K562 (cell line): ENCODE data around the gene RGMB. TPM values are rescaled to one million over a fixed set of nuclear protein-coding genes. Genes with fewer than 3 reads are reported as not detected.
"Not testable (repeated sequence)": the region's sequence is repeated elsewhere in the genome, so short reads cannot be mapped to it uniquely, and the experiment has no call there.

Source experiments
- ATAC-seq: fragments of 200-7000 bp; cut with Tn5 transposase; 3 replicates; pipeline ENCODE4 v1.9.1; 2020; ENCODE audit warnings: moderate library complexity
- BruUV-seq: library from RNA; stranded (reverse); fragments of 400-500 nt; replicated peaks from 2 replicates; lab custom pipeline; 2021; lab: Mats Ljungman, UMichigan
- CTCF ChIA-PET: fragments of 300-600 bp; formaldehyde crosslinking; extraction: SDS; loops from one replicate; lab custom pipeline; 2021; ENCODE audit warnings: low intra/inter-chr PET ratio; lab: Yijun Ruan, JAX
- POLR2A ChIA-PET: fragments of 300-600, 350-650 bp; sonication (Branson Sonifier 250); formaldehyde crosslinking; extraction: SDS; loops from one replicate; lab custom pipeline; 2021; ENCODE audit warnings: antibody characterized with exemption, inconsistent platforms; lab: Yijun Ruan, JAX
- DNase-seq, 4 experiments: peaks; one replicate each; pipeline versions ENCODE4 v3.0.0 to v3.0.0-alpha.2; 2011 to 2018; ENCODE audit warnings: low spot score in 3 of 4, mixed read lengths in 3 of 4; ENCODE audit errors: extremely low read depth in 1 of 4
- FAIRE-seq: peaks from 2 replicates; lab custom pipeline; 2011; peaks lifted over from hg19 to GRCh38; lab: Jason Lieb, UNC
- H2AFZ ChIP-seq: 2 replicates; pipeline ENCODE4 v1.6.0; 2011; ENCODE audit warnings: low read depth, low read length, control low read depth, inconsistent platforms
- H3K27ac ChIP-seq: fragments of 200-600 bp; 3 replicates; pipeline ENCODE4 v1.8.0; 2011; ENCODE audit warnings: low read depth, mild to moderate bottlenecking, control low read depth, inconsistent platforms, low read length, moderate library complexity, mixed read lengths; ENCODE audit errors: extremely low read depth
- H3K27me3 ChIP-seq, 2 experiments: fragments of 300-600 bp in 1 of 2; 2 replicates in 1 of 2; 3 replicates in 1 of 2; pipeline versions ENCODE4 v1.6.0 to v1.8.0; 2011; ENCODE audit warnings: inconsistent platforms in 2 of 2, low read length in 2 of 2, mild to moderate bottlenecking in 1 of 2, mixed read lengths in 1 of 2, moderate library complexity in 1 of 2; ENCODE audit not compliant: control insufficient read depth in 2 of 2, insufficient read depth in 2 of 2
- H3K36me3 ChIP-seq: fragments of 300-600 bp; 3 replicates; pipeline ENCODE4 v1.8.0; 2011; ENCODE audit warnings: mild to moderate bottlenecking, low read length, inconsistent platforms; ENCODE audit not compliant: control insufficient read depth, insufficient read depth
- H3K4me1 ChIP-seq, 2 experiments: fragments of 200-600 bp in 1 of 2; replicated peaks in 1 of 2; 2 replicates in 1 of 2; 3 replicates in 1 of 2; pipeline versions ENCODE4 v1.5.1 to v1.8.0; 2011; ENCODE audit warnings: inconsistent platforms in 2 of 2, low read length in 2 of 2, mild to moderate bottlenecking in 1 of 2, mixed read lengths in 1 of 2, moderate library complexity in 1 of 2; ENCODE audit not compliant: control insufficient read depth in 2 of 2, insufficient read depth in 2 of 2
- H3K4me2 ChIP-seq: 2 replicates; pipeline ENCODE4 v1.6.1; 2011; ENCODE audit warnings: low read length, control low read depth, inconsistent platforms, mixed read lengths; ENCODE audit not compliant: insufficient read depth
- H3K4me3 ChIP-seq: fragments of 200-600 bp; sonication (generic), shearing (Covaris generic); 2 replicates; pipeline ENCODE4 v1.5.1; 2016; ENCODE audit warnings: control low read depth, inconsistent platforms
- H3K79me2 ChIP-seq: fragments of 200-600 bp; 3 replicates; pipeline ENCODE4 v1.8.0; 2011; ENCODE audit warnings: low read length, inconsistent platforms; ENCODE audit not compliant: control insufficient read depth, insufficient read depth
- H3K9ac ChIP-seq, 2 experiments: 2 replicates each; pipeline versions ENCODE4 v1.6.0 to v1.6.1; 2011; ENCODE audit warnings: low read depth in 2 of 2, low read length in 2 of 2, control low read depth in 1 of 2, inconsistent platforms in 1 of 2, mild to moderate bottlenecking in 1 of 2, mixed read lengths in 1 of 2; ENCODE audit not compliant: insufficient read depth in 1 of 2
- H3K9me1 ChIP-seq: one replicate; pipeline ENCODE4 v1.6.0; 2011; ENCODE audit warnings: inconsistent platforms, mild to moderate bottlenecking, low read length, moderate library complexity; ENCODE audit not compliant: control insufficient read depth, insufficient read depth
- H3K9me3 ChIP-seq: replicated peaks from 2 replicates; pipeline ENCODE4 v1.5.1; 2011; ENCODE audit warnings: low read depth, low read length, inconsistent platforms; ENCODE audit not compliant: control insufficient read depth, insufficient read depth
- H4K20me1 ChIP-seq: replicated peaks from 2 replicates; pipeline ENCODE4 v1.6.1; 2011; ENCODE audit warnings: low read length, inconsistent platforms, mixed read lengths; ENCODE audit not compliant: control insufficient read depth, insufficient read depth
- CXXC5 ChIP-seq: fragments of 250-450 bp; sonication (Bioruptor Pico); IDR thresholded peaks from 2 replicates; pipeline ENCODE4 v1.8.0; 2022; ENCODE audit warnings: inconsistent platforms, mild to moderate bottlenecking, moderate library complexity
- RAD21 ChIP-seq, 2 experiments: fragments of 250-450 bp in 1 of 2; fragments of 450-650 bp in 1 of 2; sonication (Bioruptor Pico) in 1 of 2; formaldehyde crosslinking in 1 of 2; IDR thresholded peaks in 1 of 2; conservative IDR thresholded peaks in 1 of 2; 2 replicates each; pipeline versions ENCODE4 v1.4.0 to v1.8.0; 2020 to 2022; ENCODE audit warnings: mild to moderate bottlenecking in 2 of 2, moderate library complexity in 1 of 2
- WGBS: fragments of 100-300 bp; shearing (Covaris generic); methylation state at CpG from one replicate; pipeline ENCODE4 v1.1.6; 2016; ENCODE audit warnings: low coverage, mixed read lengths; ENCODE audit not compliant: insufficient coverage; ENCODE audit errors: missing lambda C conversion rate; 5-methylcytosine and 5-hydroxymethylcytosine counted together
- in situ Hi-C: fragments of 300-500 bp; cut with MboI; formaldehyde crosslinking; loops from 4 replicates; pipeline ENCODE4 v1.15.0; 2018; ENCODE audit warnings: inconsistent platforms, mixed read lengths
- intact Hi-C: fragments of 100-400 bp; cut with micrococcal nuclease; formaldehyde crosslinking; loops from 2 replicates; pipeline ENCODE4 v1.14.2; 2022
- polyA plus RNA-seq, 8 experiments: library from polyadenylated mRNA; depleted of rRNA in 4 of 8; stranded (reverse) in 5 of 8; unstranded in 3 of 8; fragments of >200 nt; fragmentation: Nextera tagmentation in 2 of 8; fragmentation: Illumina TruSeq in 1 of 8; extraction: Ambion mirVana in 2 of 8; extraction: Trizol in 1 of 8; gene quantifications; 2 replicates each; pipeline versions ENCODE4 v1.2.1 to v1.2.3, GENCODE V29; 2011 to 2014; ENCODE audit warnings: inconsistent platforms in 1 of 8, missing spikeins in 1 of 8
- total RNA-seq, 7 experiments: library from RNA; depleted of rRNA in 6 of 7; stranded (reverse); fragments of >200 nt in 6 of 7; fragmentation: Illumina TruSeq in 2 of 7; extraction: Trizol in 2 of 7; gene quantifications; 2 replicates each; pipeline versions ENCODE4 v1.2.1 to v1.2.3, GENCODE V29; 2011 to 2021; ENCODE audit warnings: low replicate concordance in 1 of 7
- TF ChIP-seq, protein P1 (sequence below): fragments of 250-450 bp; sonication (Bioruptor Pico); IDR thresholded peaks from 2 replicates; pipeline ENCODE4 v1.5.0; 2021; ENCODE audit warnings: mild to moderate bottlenecking, borderline replicate concordance
- TF ChIP-seq, protein P2 (sequence below): IDR thresholded peaks from 2 replicates; pipeline ENCODE4 v1.6.1; 2016; ENCODE audit warnings: missing genetic modification characterization, missing compliant biosample characterization
- TF ChIP-seq, protein P3 (sequence below): IDR thresholded peaks from 2 replicates; pipeline ENCODE4 v1.6.1; 2011; ENCODE audit warnings: borderline replicate concordance, low read depth, mild to moderate bottlenecking, moderate library complexity, low read length; ENCODE audit not compliant: insufficient read depth, poor library complexity, severe bottlenecking
- TF ChIP-seq, protein P4 (sequence below), 3 experiments: IDR thresholded peaks in 2 of 3; conservative IDR thresholded peaks in 1 of 3; 2 replicates each; pipeline ENCODE4 v1.5.1; 2011 to 2012; ENCODE audit warnings: low read length in 3 of 3, mild to moderate bottlenecking in 3 of 3, control low read depth in 2 of 3, improper control_type of control experiment in 1 of 3, inconsistent platforms in 1 of 3, low read depth in 1 of 3, mixed read lengths in 1 of 3, moderate library complexity in 1 of 3; ENCODE audit not compliant: insufficient read depth in 2 of 3

The RGMB gene
- total and polyA plus RNA-seq, 9 of the 15 experiments (the other 6 are each of a cell fraction or from before 2014, with no cell fraction given): 0.03 to 0.38 TPM; not detected in 7

DNA sequence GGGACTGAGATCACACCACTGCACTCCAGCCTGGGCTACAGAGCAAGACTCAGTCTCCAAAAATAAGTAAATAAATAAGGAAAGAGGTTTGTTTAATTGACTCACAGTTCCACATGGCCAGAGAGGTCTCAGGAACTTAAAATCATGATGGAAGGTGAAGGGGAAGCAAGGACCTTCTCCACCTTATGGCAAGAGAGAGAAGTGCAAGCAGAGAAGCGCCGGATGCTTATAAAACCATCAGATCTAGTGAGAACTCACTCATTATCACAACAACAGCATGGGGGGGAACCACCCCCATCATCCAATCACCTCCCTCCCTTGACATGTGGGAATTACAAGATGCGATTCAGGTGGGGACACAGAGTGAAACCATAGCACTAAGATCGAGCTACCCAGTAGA is 22.8 kb upstream of the RGMB start:
- 1% methylated on average over 4 of the region's 4 CpGs for WGBS
- no peak for FAIRE-seq
- no peaks in the 10 kb centered on the region for H3K4me1 ChIP-seq
- no peak overlapping the region for H3K4me2 ChIP-seq
- H3K27ac ChIP-seq: no peak overlapping the region
- no TSS peak for BruUV-seq
- H3K9me1 ChIP-seq: no peaks in the 10 kb centered on the region
- H3K27me3 ChIP-seq: no peaks in the 10 kb centered on the region
- DNase-seq: peak in 1 of 4 experiments; percentile 16
- ChIA-PET POLR2A (no interaction called here), CTCF (no interaction called here)
- intact Hi-C loops (no loop called here), in situ Hi-C loops (no loop called here)
- H3K4me3 ChIP-seq: no peak overlapping the region
- H3K9me3 ChIP-seq: no peaks in the 10 kb centered on the region
- no peak for TF ChIP-seq CXXC5
- TF ChIP-seq, protein P1, sequence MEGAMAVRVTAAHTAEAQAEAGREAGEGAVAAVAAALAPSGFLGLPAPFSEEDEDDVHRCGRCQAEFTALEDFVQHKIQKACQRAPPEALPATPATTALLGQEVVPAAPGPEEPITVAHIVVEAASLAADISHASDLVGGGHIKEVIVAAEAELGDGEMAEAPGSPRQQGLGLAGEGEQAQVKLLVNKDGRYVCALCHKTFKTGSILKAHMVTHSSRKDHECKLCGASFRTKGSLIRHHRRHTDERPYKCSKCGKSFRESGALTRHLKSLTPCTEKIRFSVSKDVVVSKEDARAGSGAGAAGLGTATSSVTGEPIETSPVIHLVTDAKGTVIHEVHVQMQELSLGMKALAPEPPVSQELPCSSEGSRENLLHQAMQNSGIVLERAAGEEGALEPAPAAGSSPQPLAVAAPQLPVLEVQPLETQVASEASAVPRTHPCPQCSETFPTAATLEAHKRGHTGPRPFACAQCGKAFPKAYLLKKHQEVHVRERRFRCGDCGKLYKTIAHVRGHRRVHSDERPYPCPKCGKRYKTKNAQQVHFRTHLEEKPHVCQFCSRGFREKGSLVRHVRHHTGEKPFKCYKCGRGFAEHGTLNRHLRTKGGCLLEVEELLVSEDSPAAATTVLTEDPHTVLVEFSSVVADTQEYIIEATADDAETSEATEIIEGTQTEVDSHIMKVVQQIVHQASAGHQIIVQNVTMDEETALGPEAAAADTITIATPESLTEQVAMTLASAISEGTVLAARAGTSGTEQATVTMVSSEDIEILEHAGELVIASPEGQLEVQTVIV (CRISPR knock-in tag): no peak
- TF ChIP-seq, protein P2, sequence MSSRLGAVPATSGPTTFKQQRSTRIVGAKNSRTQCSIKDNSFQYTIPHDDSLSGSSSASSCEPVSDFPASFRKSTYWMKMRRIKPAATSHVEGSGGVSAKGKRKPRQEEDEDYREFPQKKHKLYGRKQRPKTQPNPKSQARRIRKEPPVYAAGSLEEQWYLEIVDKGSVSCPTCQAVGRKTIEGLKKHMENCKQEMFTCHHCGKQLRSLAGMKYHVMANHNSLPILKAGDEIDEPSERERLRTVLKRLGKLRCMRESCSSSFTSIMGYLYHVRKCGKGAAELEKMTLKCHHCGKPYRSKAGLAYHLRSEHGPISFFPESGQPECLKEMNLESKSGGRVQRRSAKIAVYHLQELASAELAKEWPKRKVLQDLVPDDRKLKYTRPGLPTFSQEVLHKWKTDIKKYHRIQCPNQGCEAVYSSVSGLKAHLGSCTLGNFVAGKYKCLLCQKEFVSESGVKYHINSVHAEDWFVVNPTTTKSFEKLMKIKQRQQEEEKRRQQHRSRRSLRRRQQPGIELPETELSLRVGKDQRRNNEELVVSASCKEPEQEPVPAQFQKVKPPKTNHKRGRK (tag): no peak
- TF ChIP-seq RAD21 (CRISPR knock-in tag; conservative IDR thresholded peaks at IDR 0.05 in 1 of 2, IDR thresholded peaks at IDR 0.05 in 1 of 2): peak in 1 of 2 experiments; percentile 41; a peak in 2 of 4 replicates
- TF ChIP-seq, protein P3, sequence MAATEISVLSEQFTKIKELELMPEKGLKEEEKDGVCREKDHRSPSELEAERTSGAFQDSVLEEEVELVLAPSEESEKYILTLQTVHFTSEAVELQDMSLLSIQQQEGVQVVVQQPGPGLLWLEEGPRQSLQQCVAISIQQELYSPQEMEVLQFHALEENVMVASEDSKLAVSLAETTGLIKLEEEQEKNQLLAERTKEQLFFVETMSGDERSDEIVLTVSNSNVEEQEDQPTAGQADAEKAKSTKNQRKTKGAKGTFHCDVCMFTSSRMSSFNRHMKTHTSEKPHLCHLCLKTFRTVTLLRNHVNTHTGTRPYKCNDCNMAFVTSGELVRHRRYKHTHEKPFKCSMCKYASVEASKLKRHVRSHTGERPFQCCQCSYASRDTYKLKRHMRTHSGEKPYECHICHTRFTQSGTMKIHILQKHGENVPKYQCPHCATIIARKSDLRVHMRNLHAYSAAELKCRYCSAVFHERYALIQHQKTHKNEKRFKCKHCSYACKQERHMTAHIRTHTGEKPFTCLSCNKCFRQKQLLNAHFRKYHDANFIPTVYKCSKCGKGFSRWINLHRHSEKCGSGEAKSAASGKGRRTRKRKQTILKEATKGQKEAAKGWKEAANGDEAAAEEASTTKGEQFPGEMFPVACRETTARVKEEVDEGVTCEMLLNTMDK: no peak
- TF ChIP-seq, protein P4, sequence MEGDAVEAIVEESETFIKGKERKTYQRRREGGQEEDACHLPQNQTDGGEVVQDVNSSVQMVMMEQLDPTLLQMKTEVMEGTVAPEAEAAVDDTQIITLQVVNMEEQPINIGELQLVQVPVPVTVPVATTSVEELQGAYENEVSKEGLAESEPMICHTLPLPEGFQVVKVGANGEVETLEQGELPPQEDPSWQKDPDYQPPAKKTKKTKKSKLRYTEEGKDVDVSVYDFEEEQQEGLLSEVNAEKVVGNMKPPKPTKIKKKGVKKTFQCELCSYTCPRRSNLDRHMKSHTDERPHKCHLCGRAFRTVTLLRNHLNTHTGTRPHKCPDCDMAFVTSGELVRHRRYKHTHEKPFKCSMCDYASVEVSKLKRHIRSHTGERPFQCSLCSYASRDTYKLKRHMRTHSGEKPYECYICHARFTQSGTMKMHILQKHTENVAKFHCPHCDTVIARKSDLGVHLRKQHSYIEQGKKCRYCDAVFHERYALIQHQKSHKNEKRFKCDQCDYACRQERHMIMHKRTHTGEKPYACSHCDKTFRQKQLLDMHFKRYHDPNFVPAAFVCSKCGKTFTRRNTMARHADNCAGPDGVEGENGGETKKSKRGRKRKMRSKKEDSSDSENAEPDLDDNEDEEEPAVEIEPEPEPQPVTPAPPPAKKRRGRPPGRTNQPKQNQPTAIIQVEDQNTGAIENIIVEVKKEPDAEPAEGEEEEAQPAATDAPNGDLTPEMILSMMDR (IDR thresholded peaks at IDR 0.05 in 2 of 3, conservative IDR thresholded peaks at IDR 0.05 in 1 of 3; ENCODE audit: insufficient read depth in 2 of 3, low read depth in 1 of 3, low read length in 3 of 3): peak in 2 of 3 experiments; percentile 31 to 32; a peak in 2 of 6 replicates
- no peak overlapping the region for H3K9ac ChIP-seq
- H3K79me2 ChIP-seq: no peaks in the 10 kb centered on the region
- H3K36me3 ChIP-seq: no peaks in the 10 kb centered on the region
- no peak overlapping the region for H2AFZ ChIP-seq
- peak; percentile 70 for ATAC-seq
- no peaks in the 10 kb centered on the region for H4K20me1 ChIP-seq

DNA sequence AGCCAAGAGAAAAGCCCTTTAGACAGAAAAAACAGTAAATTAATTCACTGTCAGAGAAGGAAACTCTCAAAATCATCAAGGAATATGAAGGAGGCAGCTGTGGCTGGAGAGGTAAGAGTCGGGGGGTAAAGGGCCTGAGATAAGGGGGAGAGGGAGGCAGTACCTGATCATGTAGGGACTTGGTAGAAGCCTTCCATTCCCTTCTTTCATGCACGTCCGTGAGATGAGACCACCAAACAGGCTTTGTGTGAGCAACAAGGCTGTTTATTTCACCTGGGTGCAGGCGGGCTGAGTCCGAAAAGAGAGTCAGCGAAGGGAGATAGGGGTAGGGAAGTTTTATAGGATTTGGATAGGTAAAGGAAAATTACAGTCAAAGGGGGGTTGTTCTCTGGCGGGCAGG is 21.1 kb upstream of the RGMB start:
- H3K27ac ChIP-seq, H3K4me2 ChIP-seq, BruUV-seq, H3K9me3 ChIP-seq, H4K20me1 ChIP-seq, CTCF ChIA-PET, H3K36me3 ChIP-seq, H3K79me2 ChIP-seq, POLR2A ChIA-PET, H3K4me3 ChIP-seq, in situ Hi-C loops, H3K4me1 ChIP-seq, ATAC-seq, H3K27me3 ChIP-seq, H3K9me1 ChIP-seq, H2AFZ ChIP-seq, intact Hi-C loops, DNase-seq, H3K9ac ChIP-seq, FAIRE-seq: not testable (repeated sequence)
- WGBS: 1% methylated on average over 6 of the region's 7 CpGs
